ENCODE results near the gene IGFBP2.

The IGFBP2 gene

GRCh38 chr2:216711348-216711747 lies 78.1 kb downstream of the IGFBP2 start:
- DNase-seq (ENCODE audit: low read depth) = no peak

- no peak for DNase-seq (ENCODE audit: low read depth)
These were observed 80.6 kb downstream of the IGFBP2 start for GRCh38 chr2:216713691-216714336.
